Ovary (tissue), 3 donors: ENCODE measurements around the gene OR6C74.

Source experiments
- CTCF ChIP-seq, 3 donors: fragments of 450-650 bp in 2 of 3; fragments of 200-600 bp in 1 of 3; IDR thresholded peaks; one replicate each; pipeline versions ENCODE4 v1.5.1 to v1.8.0; 2016 to 2022; ENCODE audit warnings: antibody characterized with exemption in 3 of 3, mild to moderate bottlenecking in 1 of 3
- EP300 ChIP-seq: sonication (generic); formaldehyde crosslinking; IDR thresholded peaks from one replicate; pipeline ENCODE4 v1.6.1; 2017; ENCODE audit warnings: antibody characterized with exemption
- donor health status: DM: no; HTN: no; CAD: no.

GRCh38 chr12:55220725-55221124, 23.7 kb upstream of the OR6C74 start, which contains the start of gene OR10A7:
- TF ChIP-seq CTCF (IDR thresholded peaks at IDR 0.05) (no peak), EP300 (no peak)
